CD4-positive, alpha-beta T cell treated with Interleukin-4 for 4 hours (primary cell): ENCODE data around the gene ING1.
"Not testable (repeated sequence)": the region's sequence is repeated elsewhere in the genome, so short reads cannot be mapped to it uniquely, and the experiment has no call there.

ENCODE experiments used
- DNase-seq: peaks from one replicate; pipeline ENCODE4 v3.0.0-alpha.2; 2020

The ING1 gene

DNA sequence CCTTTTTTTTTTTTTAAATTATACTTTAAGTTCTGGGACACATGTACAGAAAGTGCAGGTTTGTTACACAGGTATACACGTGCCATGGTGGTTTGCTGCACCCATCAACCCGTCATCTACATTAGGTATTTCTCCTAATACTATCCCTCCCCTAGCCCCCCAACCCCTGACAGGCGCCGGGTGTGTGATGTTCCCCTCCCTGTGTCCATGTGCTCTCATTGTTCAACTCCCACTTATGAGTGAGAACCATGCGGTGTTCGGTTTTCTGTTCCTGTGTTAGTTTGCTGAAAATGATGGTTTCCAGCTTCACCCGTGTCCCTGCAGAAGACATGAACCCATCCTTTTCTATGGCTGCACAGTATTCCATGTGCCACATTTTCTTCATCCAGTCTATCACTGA, 17.7 kb upstream of the ING1 start:
- not testable (repeated sequence) for DNase-seq

DNA sequence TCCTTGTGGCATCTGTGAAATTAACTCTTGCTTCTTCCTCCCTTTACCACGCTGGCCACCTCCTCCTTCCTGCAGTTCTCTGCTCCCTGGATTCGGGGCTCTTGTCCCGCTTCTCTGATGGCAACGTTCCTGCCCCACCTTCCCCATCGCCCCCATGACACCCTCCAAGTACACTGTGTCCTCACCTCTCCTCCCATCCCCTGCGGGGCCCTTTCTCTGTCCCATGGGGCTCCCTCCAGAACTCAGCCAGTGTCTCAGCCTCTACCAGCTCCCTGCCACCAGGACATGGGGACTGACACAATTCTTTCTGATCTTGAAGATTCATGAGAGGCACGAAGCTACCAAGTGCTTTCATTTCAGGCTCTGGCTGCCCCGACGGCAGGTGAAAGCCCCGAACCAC, 16.7 kb upstream of the ING1 start:
- no peak for DNase-seq

DNA sequence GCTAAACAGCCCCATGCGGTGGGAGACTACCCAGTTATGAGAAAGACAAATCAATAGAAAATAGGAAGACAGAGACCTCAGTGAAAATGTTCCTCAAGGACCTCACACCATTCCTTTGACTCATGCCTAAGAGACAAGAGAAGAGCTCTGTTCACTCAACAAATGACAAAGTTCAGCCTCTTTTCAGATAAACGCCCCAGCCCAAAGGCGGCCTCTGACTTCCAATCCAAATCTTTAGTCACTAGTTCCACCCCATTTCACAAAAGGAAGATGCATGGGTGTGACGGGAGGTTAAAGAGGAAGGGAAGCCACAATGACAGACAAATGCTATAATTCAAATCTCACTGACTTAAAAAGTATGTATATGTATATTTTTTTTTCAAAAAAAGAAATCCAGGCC, 15.7 kb upstream of the ING1 start:
- no peak for DNase-seq

DNA sequence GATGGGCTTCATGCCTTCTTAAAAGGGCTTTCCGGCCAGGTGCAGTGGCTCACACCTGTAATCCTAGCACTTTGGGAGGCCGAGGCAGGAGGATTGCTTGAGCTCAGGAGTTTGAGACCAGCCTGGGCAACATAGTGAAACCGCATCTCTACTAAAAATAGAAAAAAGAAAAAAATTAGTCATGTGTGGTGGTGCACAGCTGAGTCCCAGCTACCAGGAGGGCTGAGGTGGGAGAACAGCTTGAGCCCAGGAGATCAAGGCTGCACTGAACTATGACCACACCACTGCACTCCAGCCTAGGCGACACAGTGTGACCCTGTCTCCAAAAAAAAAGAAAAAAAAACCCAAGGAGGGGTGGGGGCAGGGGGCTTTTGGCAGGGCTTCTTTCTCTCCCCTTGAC, 14.8 kb upstream of the ING1 start:
- no peak for DNase-seq

DNA sequence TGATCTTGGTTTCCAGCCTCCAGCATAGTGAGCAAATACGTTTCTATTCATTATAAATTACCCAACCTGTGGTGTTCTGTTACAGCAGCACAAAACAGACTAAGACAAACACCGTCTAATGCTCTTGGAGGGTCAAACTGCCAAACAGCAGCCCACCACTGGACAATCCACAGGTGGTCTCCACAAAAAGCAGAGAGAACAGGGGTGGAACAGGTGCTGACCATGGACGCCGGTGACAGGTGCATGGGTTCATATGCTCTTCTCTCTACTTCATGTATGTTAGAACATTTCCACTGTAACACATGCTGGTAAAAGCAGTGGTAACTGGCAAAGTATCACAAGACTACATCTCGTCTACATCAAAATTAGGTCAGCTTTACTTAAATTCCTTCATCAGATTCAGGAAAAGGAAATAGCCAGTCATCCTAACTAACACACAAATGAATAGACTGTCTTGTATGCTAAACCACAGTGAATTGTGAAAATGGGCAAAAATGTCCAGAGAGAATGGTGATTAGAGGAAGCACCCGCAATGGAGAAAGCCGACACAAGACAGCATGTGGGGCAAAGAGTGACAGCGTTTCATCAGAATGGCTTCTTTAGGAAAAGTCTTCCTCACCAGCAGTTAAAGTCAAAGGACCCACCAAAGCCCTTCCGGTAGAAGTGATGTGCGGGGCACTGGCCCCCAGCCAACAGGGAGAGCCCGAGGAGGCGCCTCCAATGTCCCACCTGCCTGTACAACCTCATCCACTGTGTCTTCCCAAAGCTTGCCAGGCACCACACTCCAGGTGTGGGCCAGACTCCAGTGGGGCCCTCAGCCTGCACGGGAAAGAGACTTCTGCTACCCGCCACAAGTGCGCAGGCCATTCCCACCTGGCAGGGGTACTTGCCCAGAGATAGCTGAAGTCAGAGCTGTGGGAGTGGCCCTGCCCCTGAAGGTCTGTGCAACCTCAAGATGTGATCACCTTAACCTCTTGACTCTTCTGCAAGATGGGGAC, 14.1 kb upstream of the ING1 start:
- DNase-seq = no peak

DNA sequence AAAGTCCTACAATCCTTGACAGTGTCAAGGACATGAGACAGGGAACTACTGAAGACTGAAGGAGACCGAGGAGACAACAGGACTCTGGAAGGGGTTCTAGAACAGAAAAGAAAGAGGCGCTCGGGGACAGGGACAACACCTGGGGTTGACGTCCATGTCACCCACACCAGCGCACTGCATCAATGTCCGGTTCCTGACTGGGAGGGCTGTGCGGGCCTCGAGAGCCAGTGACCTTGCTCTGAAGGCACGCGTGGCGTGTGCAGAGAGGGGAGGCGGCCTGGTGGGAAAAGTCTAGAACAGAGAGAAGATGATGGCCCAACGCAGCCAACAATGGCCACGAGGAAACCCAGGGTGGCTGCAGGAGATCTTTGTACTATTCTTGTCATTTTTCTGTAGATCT, 13.3 kb upstream of the ING1 start:
- DNase-seq = no peak

DNA sequence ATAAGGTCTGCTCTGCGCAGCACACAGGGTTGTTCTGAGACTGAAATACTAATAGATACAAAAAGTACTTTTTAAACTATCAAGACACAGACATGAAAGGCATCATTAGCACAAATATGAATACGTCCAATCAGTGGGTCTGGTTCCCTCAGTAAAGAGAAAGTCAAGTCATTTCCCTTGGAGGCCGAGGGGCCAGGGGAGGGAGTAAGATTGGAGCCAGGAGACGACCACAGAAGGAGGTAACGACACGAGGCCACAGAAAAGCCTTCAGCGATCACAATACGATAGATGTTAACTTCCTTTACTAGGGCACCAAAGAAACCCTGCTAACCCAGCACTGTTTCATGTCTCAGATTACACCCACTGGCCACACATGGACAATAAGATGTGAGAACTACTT, 12.9 kb upstream of the ING1 start:
- DNase-seq = no peak

DNA sequence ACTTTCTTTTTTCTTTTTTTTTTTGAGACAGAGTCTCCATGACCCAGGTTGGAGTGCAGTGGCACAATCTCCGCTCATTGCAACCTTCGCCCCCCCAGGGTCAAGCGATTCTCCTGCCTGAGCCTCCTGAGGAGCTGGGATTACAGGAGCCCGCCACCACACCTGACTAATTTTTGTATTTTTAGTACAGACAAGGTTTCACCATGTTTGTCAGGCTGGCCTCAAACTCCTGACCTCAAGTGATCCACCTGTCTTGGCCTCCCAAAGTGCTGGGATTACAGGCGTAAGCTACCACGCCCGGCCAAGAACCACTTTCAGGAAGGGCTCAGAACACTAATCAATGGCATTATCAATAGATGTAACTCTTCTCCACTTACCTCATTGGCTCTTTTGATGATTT, 12.4 kb upstream of the ING1 start:
- not testable (repeated sequence) for DNase-seq

DNA sequence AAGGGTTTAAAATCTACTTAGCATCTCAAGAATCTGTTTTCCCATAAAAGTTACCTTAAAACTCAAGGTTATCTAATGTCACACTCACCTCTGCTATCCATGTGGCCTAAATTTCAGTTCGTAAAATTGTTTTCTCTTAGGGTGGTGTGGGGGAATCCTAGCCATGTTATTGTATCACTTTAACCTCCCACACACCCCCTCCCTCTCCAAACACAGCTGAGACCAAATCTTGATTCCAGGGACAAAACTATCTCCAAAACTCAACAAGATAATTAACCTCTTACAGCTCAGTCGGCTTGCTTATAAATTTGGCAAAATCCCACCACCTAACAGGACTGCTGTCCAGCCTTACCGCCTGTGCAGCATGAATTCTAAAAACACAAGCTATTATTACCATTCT, 11.4 kb upstream of the ING1 start:
- no peak for DNase-seq

DNA sequence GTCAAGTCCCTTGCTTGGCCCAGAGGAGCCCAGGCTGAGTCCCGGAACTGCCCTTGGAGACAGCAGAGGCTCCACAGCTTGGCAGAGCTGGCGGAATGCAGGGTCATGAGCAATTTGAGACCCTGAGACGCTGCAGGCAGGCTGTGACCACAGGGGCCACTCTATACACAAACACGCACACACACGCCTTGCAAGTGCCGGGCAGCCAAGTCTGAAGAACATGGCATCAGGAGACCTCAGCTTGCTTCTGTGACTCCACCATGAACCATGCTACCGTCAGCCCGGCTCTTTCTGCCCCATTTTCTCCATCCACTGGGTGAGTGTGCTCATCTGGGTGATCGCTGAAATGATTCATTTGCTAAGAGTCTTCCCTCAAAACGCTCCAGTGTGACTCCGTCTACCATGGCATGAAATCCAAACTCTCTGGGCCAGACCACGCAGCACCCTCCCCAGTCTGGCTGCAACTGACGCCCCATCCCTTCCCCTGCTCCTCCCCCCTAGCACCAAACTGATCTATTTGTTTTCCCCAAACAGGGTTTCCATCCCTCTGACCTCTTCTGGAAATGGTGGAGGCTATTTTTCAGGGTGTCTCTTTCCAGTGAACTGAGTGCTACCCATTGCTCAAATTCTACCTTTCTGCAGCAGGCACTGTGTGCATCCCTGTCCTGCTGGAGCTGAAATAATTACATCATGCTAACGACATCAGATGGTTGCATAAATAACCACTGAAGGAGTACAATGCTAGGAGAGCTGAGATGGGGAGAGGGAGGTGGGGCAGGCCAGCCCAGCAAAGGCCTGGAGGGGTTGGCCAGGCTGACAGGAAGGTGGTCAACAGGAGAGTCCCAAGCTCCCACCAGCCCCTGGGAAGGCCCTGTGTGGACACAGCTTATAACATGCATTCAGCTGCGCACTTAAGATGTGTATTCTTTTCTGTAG, 10.6 kb upstream of the ING1 start:
- no peak for DNase-seq

DNA sequence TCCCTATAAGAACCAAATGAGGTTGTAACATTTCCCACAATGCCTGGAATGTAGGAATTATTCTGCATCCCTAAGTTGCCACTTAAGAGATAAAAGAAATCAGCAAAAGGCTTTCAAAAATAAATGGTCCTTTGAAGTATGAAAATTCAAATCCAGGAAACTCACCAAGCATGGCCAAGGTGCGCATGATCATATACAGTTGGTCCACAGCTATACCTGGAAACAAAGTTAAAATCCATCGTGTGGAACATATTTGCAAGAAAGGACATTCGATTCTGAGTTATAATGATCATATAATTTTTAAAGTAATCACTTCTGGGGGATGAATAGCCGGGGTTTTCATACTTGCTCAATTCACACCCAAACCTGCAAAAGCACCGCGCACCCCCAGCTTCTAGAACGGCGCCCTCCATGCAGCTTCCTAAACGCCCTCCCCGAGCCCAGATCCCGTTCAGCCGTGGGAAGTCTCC, 8.1 kb upstream of the ING1 start:
- no peak for DNase-seq

DNA sequence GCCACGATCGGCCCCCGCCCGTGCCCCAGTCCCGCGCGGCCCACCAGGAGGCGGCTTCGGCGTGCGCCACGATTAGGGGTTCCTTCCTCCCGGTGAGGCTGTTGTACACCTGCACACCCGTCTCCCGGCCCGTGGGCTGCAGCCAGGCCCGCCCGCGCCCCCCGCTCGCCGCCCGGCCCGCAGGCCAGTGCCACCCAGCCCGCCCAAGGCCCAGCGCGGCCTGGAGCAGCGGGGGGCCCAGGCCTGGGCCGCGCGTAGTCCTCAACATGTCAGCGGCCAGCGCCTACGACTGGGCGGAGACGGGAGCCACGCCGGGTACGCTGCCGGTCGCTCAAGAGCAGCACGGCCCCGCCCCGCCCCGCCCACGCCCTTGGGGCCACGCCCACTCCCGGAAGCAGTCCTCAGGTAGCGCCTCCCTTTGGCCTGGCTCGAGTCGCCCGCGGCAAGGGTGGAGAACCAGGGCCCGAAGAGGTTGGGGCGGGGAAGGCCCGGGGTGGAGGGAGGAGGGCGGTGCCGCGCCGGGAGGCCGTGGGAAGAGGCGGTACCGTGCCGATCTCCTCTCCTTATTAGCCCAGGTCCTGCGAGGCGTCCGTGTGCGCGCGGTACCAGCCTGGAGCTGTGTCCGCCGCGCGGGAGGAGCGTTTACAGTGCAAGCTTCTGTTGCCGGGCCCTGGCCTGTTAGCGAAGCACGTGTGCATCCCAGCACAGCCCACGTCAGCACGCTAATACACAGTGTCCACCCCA, 7.5 kb upstream of the ING1 start, which contains the start of gene CARS2:
CARS2 (minus strand) TSS at position 291 of the 744 bp plus-strand sequence; CDS start at position 268, 23 bp downstream.
- DNase-seq = peak; percentile 96

DNA sequence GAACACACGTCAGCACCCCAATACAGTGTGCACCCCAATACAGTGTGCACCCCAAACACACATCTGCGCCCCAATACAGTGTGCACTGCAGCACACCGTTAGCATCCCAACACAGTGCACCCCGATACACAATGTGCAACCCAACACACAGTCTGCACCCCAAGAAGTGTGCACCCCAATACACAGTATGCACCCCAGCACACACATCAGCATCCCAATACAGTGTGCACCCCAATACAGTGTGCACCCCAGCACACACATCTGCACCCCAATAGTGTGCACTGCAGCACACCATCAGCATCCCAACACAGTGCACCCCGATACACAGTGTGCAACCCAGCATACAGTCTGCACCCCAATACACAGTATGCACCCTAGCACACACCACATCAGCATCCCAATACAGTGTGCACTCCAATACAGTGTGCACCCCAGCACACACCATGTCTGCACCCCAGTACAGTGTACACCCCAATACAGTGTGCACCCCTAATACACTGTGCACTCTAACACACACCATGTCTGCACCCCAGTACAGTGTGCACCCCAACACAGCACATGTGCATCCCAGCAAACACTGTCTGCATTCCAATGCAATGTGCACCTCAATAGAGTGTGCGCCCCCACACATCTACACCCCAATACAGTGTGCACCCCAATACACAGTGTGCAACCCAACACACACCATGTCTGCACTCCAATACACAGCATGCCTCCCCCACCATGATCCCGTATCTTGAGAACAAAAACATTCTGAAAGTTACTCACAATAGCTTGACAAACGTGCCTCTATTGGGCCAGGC, 6.7 kb upstream of the ING1 start:
- DNase-seq = no peak

DNA sequence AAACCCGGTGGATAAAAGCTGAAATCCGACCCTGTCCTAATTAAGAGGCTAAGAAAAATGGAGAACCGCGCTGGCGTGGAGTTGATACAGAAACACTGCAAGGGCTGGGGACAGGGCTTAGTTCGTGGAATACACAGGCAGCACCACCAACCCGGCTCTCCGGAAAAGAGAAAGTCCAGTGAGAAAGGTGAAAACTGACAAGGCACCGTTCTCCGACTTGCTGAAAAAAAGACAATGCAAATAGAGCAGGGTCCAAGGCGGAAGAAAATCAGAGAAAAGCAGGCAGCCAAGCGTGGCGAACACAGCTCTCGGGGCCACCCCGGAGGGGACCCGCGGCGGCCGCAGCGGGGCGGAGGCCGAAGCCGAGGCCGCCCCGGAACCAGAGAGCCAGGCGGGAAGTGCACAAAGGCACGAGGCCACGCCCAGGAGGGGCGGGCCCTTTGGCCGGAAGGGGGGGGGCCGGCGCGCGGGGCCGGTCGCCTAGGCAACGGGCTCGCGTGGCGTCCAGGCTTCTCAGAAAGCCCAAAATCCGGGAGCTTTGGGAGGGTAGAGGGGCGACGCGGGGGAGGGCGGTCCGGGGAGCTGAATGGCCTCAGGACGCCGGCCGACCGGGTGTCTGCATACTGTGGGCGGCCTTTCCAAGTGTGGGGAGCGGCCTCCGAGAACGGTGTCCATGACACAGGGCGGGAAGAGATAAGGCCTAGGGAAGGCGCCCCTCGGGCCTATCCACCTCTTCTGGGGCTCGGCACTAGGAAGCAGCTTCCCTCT, 1.2 kb upstream of the ING1 start:
- DNase-seq = peak; percentile 80

DNA sequence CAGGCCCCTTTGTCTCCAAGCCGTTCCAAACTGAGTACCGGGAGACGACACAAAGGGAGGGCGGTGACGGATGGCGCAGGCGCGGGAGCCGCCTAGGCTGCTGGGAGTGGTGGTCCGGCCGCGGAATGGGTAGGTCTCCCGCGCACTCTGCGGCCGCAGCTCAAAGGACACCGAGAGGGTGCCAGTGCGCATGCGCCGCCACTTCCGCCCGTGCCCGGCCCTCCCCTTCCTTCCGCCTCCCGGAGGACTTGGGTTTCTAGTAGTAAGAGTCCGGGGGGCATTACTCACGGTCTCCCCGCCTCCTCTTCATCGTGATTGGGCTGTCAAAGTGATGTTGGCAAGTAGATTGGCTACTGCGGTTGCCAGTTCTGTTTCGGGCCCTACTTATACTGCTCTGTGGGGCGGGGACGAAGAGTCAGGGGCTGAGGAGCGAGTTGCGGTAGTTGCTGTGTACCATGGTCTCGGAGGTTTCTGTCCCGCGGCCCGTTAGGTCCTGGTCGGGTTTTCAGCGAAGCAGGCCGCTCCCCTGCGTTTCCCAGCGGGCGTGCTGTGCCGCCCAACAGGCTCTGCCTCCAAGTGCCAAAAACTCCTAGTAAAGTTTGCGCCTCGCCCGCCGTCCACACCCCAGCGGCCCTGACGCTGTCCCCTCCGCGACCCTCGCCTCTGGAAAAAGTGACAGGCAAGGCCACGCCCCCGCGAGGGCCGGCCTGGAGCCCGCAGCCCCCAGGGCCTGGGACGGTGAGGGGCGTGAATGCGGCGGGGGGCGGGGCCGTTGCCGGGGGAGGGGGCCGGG, 455 bp upstream of the ING1 start:
- DNase-seq = peak; percentile 100

DNA sequence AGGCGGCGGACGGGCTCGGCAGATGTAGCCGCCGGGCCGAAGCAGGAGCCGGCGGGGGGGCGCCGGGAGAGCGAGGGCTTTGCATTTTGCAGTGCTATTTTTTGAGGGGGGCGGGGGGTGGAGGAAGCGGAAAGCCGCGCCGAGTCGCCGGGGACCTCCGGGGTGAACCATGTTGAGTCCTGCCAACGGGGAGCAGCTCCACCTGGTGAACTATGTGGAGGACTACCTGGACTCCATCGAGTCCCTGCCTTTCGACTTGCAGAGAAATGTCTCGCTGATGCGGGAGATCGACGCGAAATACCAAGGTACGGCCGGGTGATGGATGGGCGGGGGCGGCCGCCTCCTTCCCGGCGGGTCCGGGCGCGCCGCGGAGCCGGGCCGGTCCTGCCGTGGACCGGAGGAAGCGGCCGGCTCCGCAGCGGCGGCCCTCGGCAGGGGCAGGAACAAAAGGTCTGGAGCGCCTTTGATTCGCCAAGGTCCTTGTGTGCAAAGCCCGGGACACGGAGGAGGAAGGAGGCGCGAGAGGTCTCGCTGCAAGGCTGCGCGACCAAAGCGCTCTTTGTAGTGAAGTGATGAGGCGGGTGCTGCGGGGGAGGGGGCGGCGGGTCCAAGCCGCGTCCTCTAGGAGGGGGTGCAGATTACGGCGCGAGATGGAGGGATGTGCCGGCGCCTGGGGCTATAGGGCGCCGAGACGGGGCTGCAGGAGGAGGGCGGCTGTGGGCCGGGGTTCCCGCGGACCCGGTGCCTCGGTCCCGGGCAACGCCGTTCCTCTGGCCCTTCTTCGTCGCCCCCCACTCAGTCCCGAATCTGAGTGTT, 689 bp downstream of the ING1 start:
- peak; percentile 82 for DNase-seq

DNA sequence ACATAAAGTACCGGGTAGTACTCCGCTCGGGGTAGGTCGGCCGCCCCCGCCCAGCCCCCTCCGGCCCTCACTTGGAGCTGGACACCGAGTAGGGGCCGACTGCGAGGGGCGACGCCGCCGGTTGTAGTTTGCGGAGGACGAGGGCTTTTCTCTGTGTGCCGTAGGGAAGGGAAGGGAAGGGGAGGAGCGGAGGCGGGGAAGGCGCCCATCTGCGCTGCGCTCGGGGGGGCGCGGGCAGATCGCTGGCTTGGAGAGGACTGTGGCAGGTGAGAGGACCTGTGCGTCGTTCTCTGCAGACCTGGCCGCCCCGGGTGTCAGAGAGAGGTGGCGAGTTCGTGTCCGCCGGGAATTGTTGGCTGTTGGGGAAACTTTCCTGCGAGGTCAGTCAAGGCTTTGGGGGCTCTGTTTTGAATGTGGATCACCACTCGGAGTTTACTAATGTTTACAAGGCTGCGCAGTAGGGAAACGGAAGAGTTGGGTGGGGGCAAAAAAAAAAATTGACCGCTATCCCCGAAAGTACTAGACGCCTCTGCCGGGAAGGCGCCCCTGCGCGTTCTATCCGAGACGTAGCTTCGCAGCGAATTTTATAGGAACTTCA, 1.4 kb downstream of the ING1 start:
- peak; percentile 32 for DNase-seq

DNA sequence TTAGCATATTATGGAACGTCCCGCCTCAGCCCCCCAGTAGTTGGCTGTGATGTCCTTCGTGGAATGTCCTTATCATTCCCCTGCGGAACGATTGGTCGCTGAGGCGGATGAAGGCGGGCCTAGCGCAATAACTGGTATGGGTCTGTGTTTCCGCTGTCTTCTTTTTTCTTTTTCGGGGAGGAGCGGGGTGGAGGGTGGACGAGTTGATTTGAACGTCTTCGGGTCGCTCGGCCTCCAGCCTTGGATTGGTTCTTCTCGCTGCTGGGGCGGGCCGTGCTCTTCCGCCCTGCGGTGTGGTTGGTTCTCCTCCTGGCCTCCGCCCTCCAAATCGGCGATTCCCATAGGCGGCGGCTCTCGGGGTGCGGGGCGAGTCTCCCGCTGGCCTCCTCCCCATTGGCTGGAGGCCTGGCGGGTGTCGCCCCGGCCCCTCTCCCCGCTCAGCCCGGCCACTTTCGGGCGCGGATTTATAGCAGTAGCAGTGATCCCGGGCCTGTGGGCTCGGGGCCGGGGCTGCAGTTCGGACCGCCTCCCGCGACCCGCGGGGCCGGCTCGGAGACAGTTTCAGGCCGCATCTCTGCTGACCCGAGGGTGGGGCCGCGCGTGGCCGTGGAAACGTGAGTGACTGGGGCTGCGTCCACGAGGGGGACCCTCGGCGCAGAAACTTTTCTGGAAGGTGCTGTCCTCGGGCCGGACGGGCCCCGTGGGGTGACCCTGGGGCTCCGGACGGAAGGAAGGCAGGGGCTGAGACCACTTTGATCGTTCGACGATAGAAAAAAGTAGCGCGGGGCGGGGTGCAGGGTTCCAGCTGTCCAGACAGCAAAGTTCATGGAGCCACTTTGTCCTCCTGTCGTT, 2.1 kb downstream of the ING1 start:
- DNase-seq = peak; percentile 100
